Measurements from ENCODE around the gene SREBF1. TPM values are rescaled to one million over a fixed set of nuclear protein-coding genes. Genes with fewer than 3 reads are reported as not detected.

The SREBF1 gene
- polyA plus RNA-seq, 3 donors, result 7.6 to 35.9 (median 10.5) TPM

DNA sequence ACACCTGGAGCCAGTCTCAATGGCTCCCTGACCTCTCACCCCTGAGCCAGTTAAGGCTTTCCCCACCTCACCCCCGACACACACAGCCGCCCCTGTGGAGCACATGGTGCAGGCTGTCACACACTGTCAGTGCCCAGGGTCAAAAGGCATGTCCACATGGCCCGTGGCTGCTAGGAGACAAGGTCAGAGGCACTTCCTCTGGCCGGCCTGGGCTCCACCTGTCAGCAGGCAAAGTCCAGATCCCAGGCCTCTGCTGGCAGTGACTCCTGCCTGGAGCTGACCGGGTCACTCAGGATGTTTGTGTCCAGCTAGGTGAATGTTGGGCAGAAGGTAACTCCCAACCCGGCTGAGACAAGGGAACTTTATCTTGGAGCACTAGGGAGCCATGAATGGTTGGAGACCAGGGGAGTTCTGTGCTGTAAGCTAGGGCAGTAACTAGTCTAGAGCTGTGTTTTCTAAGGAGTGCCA lies 6.0 kb downstream of the SREBF1 start:
- Histone ChIP-seq H3K9ac (ENCODE audit: insufficient read depth, low read length, poor library complexity, severe bottlenecking) (no peak overlapping the region), H3K36me3 (replicated peaks in 1 of 2; ENCODE audit: control insufficient read depth in 1 of 2, insufficient read depth in 2 of 2, low read length in 2 of 2) (peaks cover 16 to 28% of the 10 kb centered on the region in 2 donors), H3K9me3 (replicated peaks in 1 of 2; ENCODE audit: control insufficient read depth in 1 of 2, insufficient read depth in 1 of 2, low read length in 2 of 2) (no peaks in the 10 kb centered on the region), H3K27me3 (ENCODE audit: control insufficient read depth in 2 of 2, insufficient read depth in 2 of 2, low read length in 2 of 2) (no peaks in the 10 kb centered on the region), H2AFZ (ENCODE audit: insufficient read depth, low read depth, low read length, poor library complexity, severe bottlenecking) (no peak overlapping the region), H3K4me1 (ENCODE audit: control insufficient read depth in 1 of 2, insufficient read depth in 2 of 2, low read length in 2 of 2) (peaks cover 35 to 37% of the 10 kb centered on the region in 2 donors), H4K20me1 (ENCODE audit: insufficient read depth, low read length) (peaks cover 94% of the 10 kb centered on the region), H3K4me2 (replicated peaks; ENCODE audit: extremely low read depth, low read length, poor library complexity, severe bottlenecking) (no peak overlapping the region), H3K27ac (ENCODE audit: low read depth in 1 of 2, low read length in 2 of 2) (no peak overlapping the region), H3K4me3 (replicated peaks in 1 of 3; ENCODE audit: low read depth in 2 of 3, low read length in 3 of 3) (no peak overlapping the region), H3K79me2 (ENCODE audit: insufficient read depth, low read length) (peaks cover 48% of the 10 kb centered on the region)
- H3K4me3 Mint-ChIP-seq, result no peak overlapping the region
- H3K4me1 Mint-ChIP-seq, result peaks cover 36% of the 10 kb centered on the region
- TF ChIP-seq, protein P1, sequence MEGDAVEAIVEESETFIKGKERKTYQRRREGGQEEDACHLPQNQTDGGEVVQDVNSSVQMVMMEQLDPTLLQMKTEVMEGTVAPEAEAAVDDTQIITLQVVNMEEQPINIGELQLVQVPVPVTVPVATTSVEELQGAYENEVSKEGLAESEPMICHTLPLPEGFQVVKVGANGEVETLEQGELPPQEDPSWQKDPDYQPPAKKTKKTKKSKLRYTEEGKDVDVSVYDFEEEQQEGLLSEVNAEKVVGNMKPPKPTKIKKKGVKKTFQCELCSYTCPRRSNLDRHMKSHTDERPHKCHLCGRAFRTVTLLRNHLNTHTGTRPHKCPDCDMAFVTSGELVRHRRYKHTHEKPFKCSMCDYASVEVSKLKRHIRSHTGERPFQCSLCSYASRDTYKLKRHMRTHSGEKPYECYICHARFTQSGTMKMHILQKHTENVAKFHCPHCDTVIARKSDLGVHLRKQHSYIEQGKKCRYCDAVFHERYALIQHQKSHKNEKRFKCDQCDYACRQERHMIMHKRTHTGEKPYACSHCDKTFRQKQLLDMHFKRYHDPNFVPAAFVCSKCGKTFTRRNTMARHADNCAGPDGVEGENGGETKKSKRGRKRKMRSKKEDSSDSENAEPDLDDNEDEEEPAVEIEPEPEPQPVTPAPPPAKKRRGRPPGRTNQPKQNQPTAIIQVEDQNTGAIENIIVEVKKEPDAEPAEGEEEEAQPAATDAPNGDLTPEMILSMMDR (IDR thresholded peaks at IDR 0.05), result no peak
- no peaks in the 10 kb centered on the region for H3K9me3 Mint-ChIP-seq
- H3K27me3 Mint-ChIP-seq (ENCODE audit: low read depth in 3 of 3), result peaks cover 0 to 2% (median under 1%) of the 10 kb centered on the region in 3 donors
- H3K27ac Mint-ChIP-seq, result peak overlapping the region in 1 of 7 donors; percentile 2
- H3K36me3 Mint-ChIP-seq, result peaks cover 28 to 46% of the 10 kb centered on the region in 2 donors
- WGBS (ENCODE audit: insufficient coverage), result 90% methylated on average over 6 of the region's 6 CpGs
- no peak for DNase-seq
- intact Hi-C loops (cut with micrococcal nuclease), result loop anchor here in 1 of 2 donors (10.0 kb wide), 1 partner anchor 146 kb away; the partner anchor contains the start of gene RAI1

DNA sequence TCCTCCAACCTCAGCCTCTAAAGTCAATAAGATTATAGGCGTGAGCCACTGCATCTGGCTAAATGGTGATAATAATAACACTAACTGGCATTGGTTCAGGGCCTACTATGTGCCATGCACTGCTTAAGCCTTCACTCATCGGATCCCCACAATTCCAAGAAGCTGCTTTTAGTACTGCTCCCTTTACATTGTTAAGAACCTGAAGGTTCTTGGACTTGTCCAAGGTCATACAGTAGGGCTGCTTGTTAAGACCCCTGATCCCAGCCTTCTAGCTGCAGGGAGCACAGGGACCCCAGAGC lies 6.6 kb downstream of the SREBF1 start:
- H3K27me3 ChIP-seq (ENCODE audit: control insufficient read depth in 2 of 2, insufficient read depth in 2 of 2, low read length in 2 of 2), result no peaks in the 10 kb centered on the region
- Mint-ChIP-seq H3K9me3 (no peaks in the 10 kb centered on the region), H3K4me3 (no peak overlapping the region), H3K36me3 (peaks cover 27 to 42% of the 10 kb centered on the region in 2 donors), H3K4me1 (peaks cover 36% of the 10 kb centered on the region), H3K27me3 (ENCODE audit: low read depth in 3 of 3) (peaks cover 0 to 2% (median 0%) of the 10 kb centered on the region in 3 donors), H3K27ac (no peak overlapping the region)
- TF ChIP-seq, protein P1 (IDR thresholded peaks at IDR 0.05), result no peak
- H3K4me3 ChIP-seq (replicated peaks in 1 of 3; ENCODE audit: low read depth in 2 of 3, low read length in 3 of 3), result no peak overlapping the region
- 100% methylated on average over 1 of the region's 2 CpGs for WGBS (ENCODE audit: insufficient coverage)
- peaks cover 16 to 28% of the 10 kb centered on the region in 2 donors for H3K36me3 ChIP-seq (replicated peaks in 1 of 2; ENCODE audit: control insufficient read depth in 1 of 2, insufficient read depth in 2 of 2, low read length in 2 of 2)
- intact Hi-C loops (cut with micrococcal nuclease), result loop anchor here in 1 of 2 donors (10.0 kb wide), 1 partner anchor 145 kb away; the partner anchor contains the start of gene RAI1
- peaks cover 35 to 37% of the 10 kb centered on the region in 2 donors for H3K4me1 ChIP-seq (ENCODE audit: control insufficient read depth in 1 of 2, insufficient read depth in 2 of 2, low read length in 2 of 2)
- H4K20me1 ChIP-seq (ENCODE audit: insufficient read depth, low read length), result peaks cover 94% of the 10 kb centered on the region
- no peak overlapping the region for H2AFZ ChIP-seq (ENCODE audit: insufficient read depth, low read depth, low read length, poor library complexity, severe bottlenecking)
- H3K27ac ChIP-seq (ENCODE audit: low read depth in 1 of 2, low read length in 2 of 2), result no peak overlapping the region
- no peak for DNase-seq
- H3K79me2 ChIP-seq (ENCODE audit: insufficient read depth, low read length), result peaks cover 42% of the 10 kb centered on the region
- H3K9ac ChIP-seq (ENCODE audit: insufficient read depth, low read length, poor library complexity, severe bottlenecking), result no peak overlapping the region
- H3K4me2 ChIP-seq (replicated peaks; ENCODE audit: extremely low read depth, low read length, poor library complexity, severe bottlenecking), result no peak overlapping the region
- no peaks in the 10 kb centered on the region for H3K9me3 ChIP-seq (replicated peaks in 1 of 2; ENCODE audit: control insufficient read depth in 1 of 2, insufficient read depth in 1 of 2, low read length in 2 of 2)

Data from CD14-positive monocyte (primary cell).